ENCODE data around the gene CEP72. TPM values are rescaled to one million over a fixed set of nuclear protein-coding genes. Genes with fewer than 3 reads are reported as not detected.

The CEP72 gene
- total RNA-seq, 1 donor from 2014 or later: 7.0 TPM

GRCh38 chr5:663436-664342, 51.5 kb downstream of the CEP72 start:
- no peak overlapping the region for H2AFZ ChIP-seq (ENCODE audit: low read depth, low read length)
- H3K9me3 ChIP-seq (ENCODE audit: insufficient read depth, low read depth, low read length): peaks cover 2% of the 10 kb centered on the region
- no peak overlapping the region for H3K4me2 ChIP-seq (ENCODE audit: low read length)
- no peak for FAIRE-seq
- DNase-seq (ENCODE audit: low read depth): no peak
- no peaks in the 10 kb centered on the region for H3K27me3 Mint-ChIP-seq (ENCODE audit: low read depth, unreplicated experiment)
- H3K27me3 ChIP-seq (ENCODE audit: insufficient read depth, low read length): no peaks in the 10 kb centered on the region
- H3K27ac Mint-ChIP-seq (ENCODE audit: unreplicated experiment): no peak overlapping the region
- no peak overlapping the region for H3K4me3 Mint-ChIP-seq (ENCODE audit: unreplicated experiment)
- H4K20me1 ChIP-seq (ENCODE audit: insufficient read depth, low read length): no peaks in the 10 kb centered on the region
- no peaks in the 10 kb centered on the region for H3K79me2 ChIP-seq (ENCODE audit: insufficient read depth, low read length)
- no peak overlapping the region for H3K4me3 ChIP-seq (ENCODE audit: insufficient read depth, low read depth, low read length)
- no peaks in the 10 kb centered on the region for H3K36me3 ChIP-seq (ENCODE audit: insufficient read depth, low read length)
- TF ChIP-seq CTCF (IDR thresholded peaks at IDR 0.05; ENCODE audit: insufficient read depth, low read depth, low read length) (no peak), EZH2 (IDR thresholded peaks at IDR 0.05; ENCODE audit: insufficient read depth, low read length) (no peak)
- H3K9me3 Mint-ChIP-seq (ENCODE audit: unreplicated experiment): no peaks in the 10 kb centered on the region
- H3K4me1 Mint-ChIP-seq (ENCODE audit: low read depth, unreplicated experiment): peaks cover 3% of the 10 kb centered on the region
- no peak overlapping the region for H3K9ac ChIP-seq (ENCODE audit: low read length)
- H3K36me3 Mint-ChIP-seq (ENCODE audit: low read depth, unreplicated experiment): peaks cover 9% of the 10 kb centered on the region
- no peaks in the 10 kb centered on the region for H3K4me1 ChIP-seq (ENCODE audit: insufficient read depth, low read length)
- H3K27ac ChIP-seq (ENCODE audit: low read depth, low read length): no peak overlapping the region

GRCh38 chr5:664343-664993, 52.3 kb downstream of the CEP72 start:
- Histone ChIP-seq H3K9me3 (ENCODE audit: insufficient read depth, low read depth, low read length) (peaks cover 2% of the 10 kb centered on the region), H3K79me2 (ENCODE audit: insufficient read depth, low read length) (no peaks in the 10 kb centered on the region), H3K9ac (ENCODE audit: low read length) (no peak overlapping the region), H3K4me2 (ENCODE audit: low read length) (no peak overlapping the region), H3K27me3 (ENCODE audit: insufficient read depth, low read length) (no peaks in the 10 kb centered on the region), H2AFZ (ENCODE audit: low read depth, low read length) (no peak overlapping the region), H3K4me3 (ENCODE audit: insufficient read depth, low read depth, low read length) (no peak overlapping the region), H4K20me1 (ENCODE audit: insufficient read depth, low read length) (no peaks in the 10 kb centered on the region), H3K27ac (ENCODE audit: low read depth, low read length) (no peak overlapping the region), H3K36me3 (ENCODE audit: insufficient read depth, low read length) (no peaks in the 10 kb centered on the region), H3K4me1 (ENCODE audit: insufficient read depth, low read length) (peaks cover 3% of the 10 kb centered on the region)
- H3K4me3 Mint-ChIP-seq (ENCODE audit: unreplicated experiment): no peak overlapping the region
- FAIRE-seq (no peak), DNase-seq (ENCODE audit: low read depth) (no peak)
- H3K9me3 Mint-ChIP-seq (ENCODE audit: unreplicated experiment): no peaks in the 10 kb centered on the region
- no peak for TF ChIP-seq CTCF (IDR thresholded peaks at IDR 0.05; ENCODE audit: insufficient read depth, low read depth, low read length)
- TF ChIP-seq EZH2 (IDR thresholded peaks at IDR 0.05; ENCODE audit: insufficient read depth, low read length): no peak
- no peak overlapping the region for H3K27ac Mint-ChIP-seq (ENCODE audit: unreplicated experiment)
- H3K4me1 Mint-ChIP-seq (ENCODE audit: low read depth, unreplicated experiment): no peaks in the 10 kb centered on the region
- no peaks in the 10 kb centered on the region for H3K27me3 Mint-ChIP-seq (ENCODE audit: low read depth, unreplicated experiment)
- H3K36me3 Mint-ChIP-seq (ENCODE audit: low read depth, unreplicated experiment): peaks cover 9% of the 10 kb centered on the region

All from astrocyte (in vitro differentiated cells and primary cell).